Measurements from ENCODE around the gene ITGA11.

ITGA11 gene

GRCh38 chr15:68310804-68311463, 121.0 kb downstream of the ITGA11 start:
- no peak overlapping the region for H3K4me3 ChIP-seq (ENCODE audit: low read depth, low read length)
- no peak for TF ChIP-seq CTCF (IDR thresholded peaks at IDR 0.05; ENCODE audit: low read depth, low read length, missing control alignments)
- DNase-seq (ENCODE audit: low read depth) = no peak

- H3K4me3 ChIP-seq (ENCODE audit: low read depth, low read length) = no peak overlapping the region
- DNase-seq (ENCODE audit: low read depth) = no peak
- TF ChIP-seq CTCF (IDR thresholded peaks at IDR 0.05; ENCODE audit: low read depth, low read length, missing control alignments) = no peak
These were observed 121.7 kb downstream of the ITGA11 start for GRCh38 chr15:68310178-68310803.

GRCh38 chr15:68309024-68309423, 122.9 kb downstream of the ITGA11 start:
- no peak for TF ChIP-seq CTCF (IDR thresholded peaks at IDR 0.05; ENCODE audit: low read depth, low read length, missing control alignments)
- DNase-seq (ENCODE audit: low read depth) = no peak

DNA sequence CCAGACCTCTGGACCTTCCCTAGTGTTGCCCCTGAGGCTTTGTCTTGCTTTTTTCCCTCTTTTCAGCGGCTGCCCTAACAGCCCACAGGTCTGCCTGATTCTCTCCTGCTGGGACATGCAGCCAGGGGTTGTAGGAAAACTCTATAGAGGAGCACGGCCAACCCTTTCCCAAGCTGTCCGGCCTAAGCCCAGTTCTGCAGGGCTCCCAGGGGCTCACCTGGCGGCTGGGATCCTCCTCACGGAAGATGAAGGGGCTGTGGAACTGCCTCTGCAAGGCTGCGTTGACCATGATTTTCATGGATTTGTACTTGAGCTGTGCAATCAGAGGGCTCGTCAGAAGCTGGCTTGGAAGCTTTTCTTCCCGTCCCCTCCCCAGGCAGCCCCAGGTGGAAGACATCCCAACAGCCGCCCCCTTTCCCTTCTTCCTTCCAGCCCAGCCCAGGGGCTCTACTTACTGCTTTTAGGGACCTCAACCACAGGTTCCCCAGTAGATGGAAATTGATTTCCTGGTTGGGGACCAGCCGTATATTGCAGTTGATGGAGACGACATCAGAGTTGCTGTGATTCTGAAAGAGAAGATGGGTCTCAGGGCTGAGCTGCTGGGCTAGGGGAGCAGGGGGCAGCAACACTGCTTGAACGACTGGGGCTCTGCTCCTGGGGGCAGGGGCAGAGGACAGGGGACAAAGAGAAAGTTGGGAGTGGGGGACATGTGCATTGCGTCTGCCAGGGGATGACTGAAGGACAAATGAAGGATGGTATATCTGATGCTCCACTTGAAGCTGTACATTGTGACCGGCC, 124.6 kb downstream of the ITGA11 start:
- H3K4me3 ChIP-seq (ENCODE audit: low read depth, low read length) = no peak overlapping the region
- no peak for DNase-seq (ENCODE audit: low read depth)
- TF ChIP-seq CTCF (IDR thresholded peaks at IDR 0.05; ENCODE audit: low read depth, low read length, missing control alignments) = no peak

More at GRCh38 chr15:68309024-68309423, 122.9 kb downstream of the ITGA11 start:
- H3K4me3 ChIP-seq (ENCODE audit: low read depth, low read length) = no peak overlapping the region

DNA sequence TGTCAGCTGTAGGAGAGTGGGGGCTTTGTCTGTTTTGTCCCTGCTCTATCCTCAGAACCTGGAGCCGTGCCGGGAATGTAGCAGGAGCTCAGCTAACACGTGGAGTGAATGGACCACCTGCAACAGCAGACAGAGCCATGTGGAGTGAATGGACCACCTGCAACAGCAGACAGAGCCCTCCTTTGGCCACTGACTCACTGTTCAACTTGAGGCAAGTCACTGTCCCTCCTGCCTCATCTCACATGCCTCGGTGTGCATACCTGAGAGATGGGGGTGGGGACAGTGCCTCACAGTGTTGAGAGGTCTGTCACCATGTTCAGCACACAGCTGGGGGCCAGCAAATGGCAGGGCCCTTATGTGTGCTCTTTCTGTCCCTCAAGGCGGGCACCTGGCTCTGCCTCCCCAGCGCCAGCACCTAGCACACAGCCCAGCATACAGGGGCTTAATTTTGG, 126.5 kb downstream of the ITGA11 start:
- H3K4me3 ChIP-seq (ENCODE audit: low read depth, low read length) = no peak overlapping the region
- TF ChIP-seq CTCF (IDR thresholded peaks at IDR 0.05; ENCODE audit: low read depth, low read length, missing control alignments) = no peak
- no peak for DNase-seq (ENCODE audit: low read depth)

GRCh38 chr15:68304589-68305337, 127.2 kb downstream of the ITGA11 start:
- H3K4me3 ChIP-seq (ENCODE audit: low read depth, low read length) = no peak overlapping the region
- no peak for TF ChIP-seq CTCF (IDR thresholded peaks at IDR 0.05; ENCODE audit: low read depth, low read length, missing control alignments)
- DNase-seq (ENCODE audit: low read depth) = no peak

All from GM12864 (cell line).